Germinal center (tissue), 1 donor: ENCODE data around the gene ZNF44.

Experiments
- DNase-seq: peaks from one replicate; pipeline ENCODE4 v3.0.0; 2012; ENCODE audit warnings: mixed read lengths, low spot score

The ZNF44 gene

DNA sequence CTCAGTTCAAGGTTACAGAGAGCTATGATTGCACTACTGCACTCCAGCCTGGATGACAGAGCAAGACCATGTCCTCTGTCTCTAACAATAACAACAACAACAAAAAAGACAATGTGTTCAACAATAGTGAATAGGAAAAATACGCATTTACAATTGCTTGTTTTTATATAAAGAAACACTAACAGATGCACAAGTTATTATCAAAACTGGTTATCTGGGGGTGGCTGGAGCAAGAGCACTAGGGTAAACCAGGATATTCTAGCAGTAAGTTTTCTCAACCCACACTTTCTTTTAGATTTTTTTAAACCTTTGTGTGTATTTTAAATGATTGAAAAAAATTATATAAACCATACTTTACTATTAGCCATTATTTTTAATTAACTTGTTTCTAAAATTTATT is 33.1 kb downstream of the ZNF44 start:
- DNase-seq = no peak

DNA sequence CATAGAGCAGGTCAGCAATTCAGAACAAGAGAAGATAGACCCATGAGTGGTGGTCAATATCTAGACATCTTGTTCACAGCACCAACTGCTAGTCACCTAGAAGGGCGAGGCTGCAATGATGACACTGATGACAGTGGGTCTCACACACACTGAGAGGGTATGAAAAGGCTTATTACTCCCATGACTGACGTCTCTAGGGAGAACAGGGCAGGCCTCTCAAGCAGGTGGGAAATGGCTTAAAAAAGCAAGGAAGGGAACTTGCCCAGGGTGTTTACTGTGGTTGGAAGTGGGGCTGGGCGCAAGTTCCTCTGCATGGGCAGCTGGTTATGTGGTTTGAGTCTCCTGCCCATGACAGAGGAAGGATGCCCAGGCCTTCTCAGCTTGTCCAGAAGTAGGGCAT is 33.8 kb downstream of the ZNF44 start:
- DNase-seq = no peak

DNA sequence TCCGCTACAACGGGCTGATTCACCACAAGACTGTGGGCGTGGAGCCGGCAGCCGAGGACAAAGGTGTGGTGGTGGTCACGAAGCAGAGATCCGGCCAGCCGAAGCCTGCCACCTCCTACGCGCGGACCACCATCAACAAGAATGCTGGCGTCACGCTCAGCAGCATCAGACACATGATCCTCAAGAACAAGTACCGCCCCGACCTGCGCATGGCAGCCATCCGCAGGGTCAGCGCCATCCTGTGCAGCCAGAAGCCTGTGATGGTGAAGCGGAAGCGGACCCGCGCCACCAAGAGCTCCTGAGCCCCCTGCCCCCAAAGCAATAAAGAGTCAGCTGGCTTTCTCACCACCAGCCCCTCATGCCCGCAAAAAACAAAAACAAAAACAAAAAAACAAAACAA is 34.4 kb downstream of the ZNF44 start:
- no peak for DNase-seq

DNA sequence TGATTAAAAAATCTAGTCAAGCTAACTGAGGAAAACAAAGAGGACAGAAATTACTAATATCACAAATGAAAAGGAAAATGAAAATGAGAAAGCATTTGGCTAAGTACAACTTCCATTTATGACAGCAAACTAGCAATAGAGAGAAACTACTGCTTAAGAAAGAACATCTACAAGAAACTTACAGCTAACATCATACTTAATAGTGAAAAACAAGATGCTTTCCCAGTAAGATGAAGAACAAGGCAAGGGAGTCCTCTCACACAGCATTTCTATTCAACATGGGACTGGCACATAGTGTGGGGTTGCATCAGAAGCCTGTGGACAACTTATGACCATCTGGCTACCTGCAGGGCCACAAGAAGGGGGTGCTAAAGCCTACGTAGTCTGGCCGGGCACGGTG is 39.3 kb downstream of the ZNF44 start:
- no peak for DNase-seq

DNA sequence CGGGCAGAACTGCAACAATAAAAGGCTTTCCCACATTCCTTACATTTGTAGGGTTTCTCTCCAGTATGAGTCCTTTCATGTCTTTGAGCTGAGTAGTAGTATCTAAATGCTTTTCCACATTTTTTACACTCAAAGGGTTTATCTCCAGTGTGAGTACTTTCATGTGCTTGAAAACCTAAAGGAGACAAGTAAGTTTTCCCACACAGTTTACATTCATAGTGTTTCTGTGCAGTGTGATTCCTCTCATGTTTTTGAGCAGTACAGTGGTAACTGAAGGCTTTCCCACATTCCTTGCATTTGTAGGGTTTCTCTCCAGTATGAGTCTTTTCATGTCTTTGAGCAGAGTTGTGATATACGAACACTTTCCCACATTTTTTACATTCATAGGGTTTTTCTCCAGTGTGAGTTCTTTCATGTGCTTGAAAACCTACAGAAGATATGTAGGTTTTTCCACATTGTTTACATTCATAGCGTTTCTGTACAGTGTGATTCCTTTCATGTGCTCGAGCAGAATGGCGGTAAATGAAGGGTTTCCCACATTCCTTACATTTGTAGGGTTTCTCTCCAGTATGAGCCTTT is 47.0 kb downstream of the ZNF44 start:
- no peak for DNase-seq

DNA sequence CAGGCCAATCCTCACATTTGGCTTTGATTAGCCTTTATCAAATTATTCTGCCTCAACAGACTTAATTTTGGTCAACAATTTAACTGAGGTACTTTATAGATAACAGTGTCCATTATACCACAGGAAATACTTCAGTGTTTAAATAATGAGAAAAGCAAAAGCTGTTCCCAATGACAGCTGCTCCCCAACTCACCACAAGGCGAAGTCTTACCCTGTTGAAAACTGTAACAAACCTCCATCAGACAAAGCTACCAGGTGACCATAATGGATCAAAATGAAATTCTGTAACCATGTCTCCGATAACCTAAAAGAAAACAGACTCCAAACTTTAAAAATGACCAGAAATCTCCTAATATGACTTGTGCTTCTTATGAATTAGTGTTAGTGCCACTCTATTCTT is 50.3 kb downstream of the ZNF44 start:
- no peak for DNase-seq

DNA sequence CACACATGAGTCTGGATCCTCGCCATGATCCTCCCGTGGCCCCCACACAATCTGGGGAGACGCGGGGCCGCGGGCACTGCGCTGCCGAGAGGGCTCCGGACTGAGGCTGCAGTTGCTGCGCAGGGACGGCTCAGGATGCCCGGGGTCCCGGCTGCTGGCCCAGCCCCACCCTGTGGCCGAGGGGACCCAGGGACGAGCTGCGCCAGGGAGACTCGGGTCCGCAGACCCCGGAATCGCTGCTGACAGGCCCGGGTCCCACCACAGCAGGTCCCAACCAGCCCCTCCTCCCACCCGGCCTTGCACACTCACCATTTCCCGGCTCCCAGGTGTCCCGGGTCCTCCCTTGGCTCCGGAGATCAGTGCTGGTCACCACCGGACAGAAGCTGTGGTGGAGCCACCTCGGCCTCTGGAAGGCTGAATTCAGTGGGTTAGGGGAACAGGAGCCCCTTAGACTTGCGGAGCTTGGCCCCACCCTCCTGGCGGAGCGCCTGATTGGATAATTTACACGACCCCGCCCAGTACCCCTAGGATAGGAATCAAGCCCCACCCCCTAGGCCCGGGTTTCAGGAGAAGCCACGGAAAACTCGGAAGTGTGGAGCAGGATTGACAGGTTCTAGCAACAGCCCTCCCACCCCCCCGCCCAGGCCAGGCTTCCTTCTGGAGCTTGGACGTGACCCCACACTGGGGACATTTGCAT is 57.4 kb downstream of the ZNF44 start:
- no peak for DNase-seq

DNA sequence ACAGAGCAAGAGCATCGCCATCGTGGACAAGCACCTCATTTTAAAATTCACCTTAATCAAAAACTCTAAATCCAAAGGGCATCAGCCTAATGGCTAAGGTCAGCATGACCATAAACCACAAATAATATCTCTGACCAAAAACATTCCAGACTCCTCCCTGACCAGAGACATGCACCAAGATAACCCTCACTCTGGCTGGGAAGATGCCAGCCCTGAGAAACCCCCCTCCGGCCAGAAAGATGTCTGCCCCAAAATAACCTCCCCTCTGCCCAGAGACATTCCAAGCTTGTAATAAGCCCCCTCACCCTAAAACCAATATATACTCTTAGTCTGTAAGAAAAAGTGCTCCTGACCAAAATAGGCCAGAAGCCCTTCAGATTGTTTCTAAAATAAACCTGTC is 61.7 kb downstream of the ZNF44 start:
- DNase-seq = no peak

DNA sequence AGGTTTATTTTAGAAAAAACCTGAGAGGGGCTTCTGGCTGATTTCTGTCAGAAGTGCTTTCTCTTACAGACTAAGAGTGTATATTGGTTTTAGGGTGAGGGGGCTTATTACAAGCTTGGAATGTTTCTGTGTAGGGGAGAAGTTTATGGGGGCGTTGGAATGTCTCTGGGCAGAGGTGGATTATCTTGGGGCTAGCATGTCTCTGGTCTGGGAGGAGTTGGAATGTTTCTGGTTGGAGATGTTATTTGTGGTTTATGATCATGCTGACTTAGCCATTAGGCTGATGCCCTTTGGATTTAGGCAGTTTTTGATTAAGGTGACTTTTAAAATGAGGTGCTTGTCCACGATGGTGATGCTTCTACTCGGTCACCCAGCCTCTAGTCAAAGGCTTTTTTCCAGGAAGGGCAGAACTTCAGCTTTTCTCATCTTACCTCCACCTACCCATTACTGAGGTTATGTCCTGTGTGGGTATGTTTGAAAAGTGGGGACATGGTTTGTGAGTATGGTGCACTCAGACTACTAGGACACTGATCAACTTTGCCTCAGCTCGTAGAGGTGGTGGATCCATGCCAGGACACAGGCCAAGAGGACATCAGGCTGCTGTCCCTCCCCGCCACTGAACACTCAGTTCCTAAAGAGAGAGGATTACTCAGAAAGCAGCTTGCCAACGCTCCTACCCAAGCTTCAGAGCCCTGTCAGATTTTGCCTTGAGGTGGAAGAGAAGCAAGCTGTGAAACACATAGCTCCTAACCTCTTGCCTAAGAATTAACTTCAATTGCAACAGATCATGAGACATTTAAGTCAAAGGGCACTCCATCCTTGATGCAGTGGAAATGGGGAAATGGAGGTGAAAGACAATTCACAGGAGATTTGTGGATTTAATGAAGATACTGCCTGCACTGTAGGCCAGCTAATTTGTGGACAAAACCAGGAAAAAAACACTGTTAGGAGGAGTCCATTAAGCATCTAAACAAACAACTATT is 63.6 kb downstream of the ZNF44 start:
- no peak for DNase-seq

DNA sequence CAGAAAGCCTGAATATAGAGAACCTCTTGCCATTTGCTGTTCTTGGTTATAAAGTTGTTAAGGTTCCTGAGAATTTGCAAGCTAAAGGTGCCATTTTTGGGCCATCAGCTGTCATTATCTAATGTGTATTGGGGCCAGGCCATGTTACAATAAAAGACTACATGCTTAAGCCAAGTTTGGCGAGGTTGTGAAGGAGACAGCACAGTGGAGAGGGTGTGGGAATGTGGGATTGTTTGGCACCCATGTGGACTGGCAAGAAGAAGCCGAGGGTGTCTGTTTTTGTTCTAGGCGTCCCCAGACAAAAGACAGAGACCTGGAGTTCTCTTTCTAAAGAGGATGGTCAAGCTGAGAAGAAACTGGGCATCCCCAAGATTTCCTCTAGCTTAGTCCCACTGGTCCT is 64.7 kb downstream of the ZNF44 start:
- DNase-seq = no peak

DNA sequence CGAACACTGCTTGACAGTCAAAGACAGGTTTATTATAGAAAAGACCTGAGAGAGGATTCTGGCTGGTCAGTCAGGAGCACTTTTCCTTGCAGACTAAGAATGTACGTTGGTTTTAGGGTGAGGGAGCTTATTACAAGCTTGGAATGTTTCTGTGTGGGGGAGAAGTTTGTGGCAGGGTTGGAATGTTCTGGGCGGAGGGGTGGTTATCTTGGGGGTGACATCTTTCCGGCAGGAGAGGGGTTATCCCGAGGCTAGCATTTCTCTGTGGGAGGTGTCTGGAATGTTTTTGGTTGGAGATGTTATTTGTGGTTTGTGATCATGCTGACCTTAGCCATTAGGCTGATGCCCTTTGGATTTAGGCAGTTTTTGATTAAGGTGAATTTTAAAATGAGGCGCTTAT is 70.0 kb downstream of the ZNF44 start:
- DNase-seq = no peak

DNA sequence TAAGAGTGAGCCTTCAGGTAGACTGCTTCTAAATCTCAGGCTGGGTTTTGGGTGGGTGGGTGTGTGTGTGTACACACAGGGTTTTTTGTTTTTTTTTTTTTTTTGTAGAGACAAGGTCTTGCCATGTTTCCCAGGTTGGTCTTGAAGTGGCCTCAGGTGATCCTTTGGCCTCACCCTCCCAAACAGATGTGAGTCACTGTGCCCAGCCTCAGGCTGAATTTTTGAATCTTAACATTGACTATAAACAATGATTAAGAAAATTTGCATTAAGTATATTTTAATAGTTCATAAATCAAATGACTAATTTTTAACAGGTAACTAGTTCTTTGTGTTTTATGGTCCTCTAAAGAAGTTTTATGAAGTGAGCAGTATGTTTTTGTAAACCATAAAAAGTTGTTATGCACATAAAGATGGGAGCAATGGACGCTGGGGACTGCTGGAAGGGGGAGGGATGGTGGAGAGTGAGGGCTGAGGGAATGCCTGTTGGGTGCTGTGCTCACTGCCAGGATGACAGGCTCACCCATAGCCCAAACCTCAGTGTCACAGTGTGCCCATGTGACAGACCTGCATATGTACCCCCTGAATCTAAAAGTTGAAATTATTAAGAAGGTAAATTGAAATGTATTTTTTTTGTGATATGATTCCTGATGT is 71.6 kb downstream of the ZNF44 start:
- no peak for DNase-seq
